IMR-90 (cell line): ENCODE measurements around the gene RAB4B. TPM values are rescaled to one million over a fixed set of nuclear protein-coding genes. Genes with fewer than 3 reads are reported as not detected.
"Not testable (repeated sequence)": the region's sequence is repeated elsewhere in the genome, so short reads cannot be mapped to it uniquely, and the experiment has no call there.

Experiments
- ATAC-seq: fragments of 200-7000 bp; cut with Tn5 transposase; 2 replicates; pipeline ENCODE4 v1.9.1; 2020; ENCODE audit warnings: low read depth, mild to moderate bottlenecking, moderate library complexity
- BruUV-seq: library from RNA; stranded (reverse); fragments of 400-500 nt; replicated peaks from 2 replicates; lab custom pipeline; 2021; lab: Mats Ljungman, UMichigan
- CTCF ChIA-PET: fragments of 300-600 bp; formaldehyde crosslinking; extraction: SDS; loops from one replicate; lab custom pipeline; 2021; ENCODE audit warnings: antibody characterized with exemption; lab: Yijun Ruan, JAX
- POLR2A ChIA-PET: fragments of 300-600 bp; sonication (Branson Sonifier 250); formaldehyde crosslinking; loops from one replicate; lab custom pipeline; 2022; ENCODE audit warnings: antibody characterized with exemption; ENCODE audit not compliant: unreplicated experiment; lab: Charles Lee
- DNase-seq: peaks from one replicate; pipeline ENCODE4 v3.0.0; 2013
- H2AFZ ChIP-seq: replicated peaks from 2 replicates; pipeline ENCODE3; 2013; ENCODE audit warnings: low read length, mild to moderate bottlenecking; ENCODE audit not compliant: poor library complexity
- H2AK5ac ChIP-seq: 2 replicates; pipeline ENCODE4 v1.6.1; 2013; ENCODE audit warnings: low read depth, low read length, inconsistent platforms
- H2AK9ac ChIP-seq: replicated peaks from 2 replicates; pipeline ENCODE3; 2013; ENCODE audit warnings: mild to moderate bottlenecking, low read depth, low read length, moderate library complexity; ENCODE audit not compliant: poor library complexity
- H2BK120ac ChIP-seq: 2 replicates; pipeline ENCODE4 v1.6.1; 2013; ENCODE audit warnings: low read depth, low read length, inconsistent platforms
- H2BK15ac ChIP-seq: 3 replicates; pipeline ENCODE4 v1.6.1; 2013; ENCODE audit warnings: low read depth, low read length, inconsistent platforms
- H2BK20ac ChIP-seq: 2 replicates; pipeline ENCODE4 v1.6.1; 2013; ENCODE audit warnings: low read depth, mild to moderate bottlenecking, inconsistent platforms, low read length, moderate library complexity
- H2BK5ac ChIP-seq: 2 replicates; pipeline ENCODE4 v1.6.1; 2013; ENCODE audit warnings: mild to moderate bottlenecking, low read depth, low read length, inconsistent platforms; ENCODE audit not compliant: poor library complexity, severe bottlenecking
- H3K14ac ChIP-seq: replicated peaks from 2 replicates; pipeline ENCODE4 v1.6.1; 2013; ENCODE audit warnings: low read depth, low read length, inconsistent platforms
- H3K18ac ChIP-seq: 2 replicates; pipeline ENCODE4 v1.6.1; 2013; ENCODE audit warnings: low read depth, low read length, control low read depth
- H3K23ac ChIP-seq: 2 replicates; pipeline ENCODE4 v1.6.1; 2013; ENCODE audit warnings: low read depth, low read length, inconsistent platforms
- H3K27ac ChIP-seq: 2 replicates; pipeline ENCODE4 v1.5.1; 2013; ENCODE audit warnings: mild to moderate bottlenecking, control low read depth, low read length; ENCODE audit not compliant: insufficient read depth
- H3K27me3 ChIP-seq: 2 replicates; pipeline ENCODE4 v1.6.1; 2013; ENCODE audit warnings: low read length; ENCODE audit not compliant: control insufficient read depth, insufficient read depth
- H3K36me3 ChIP-seq: 2 replicates; pipeline ENCODE4 v1.6.1; 2013; ENCODE audit warnings: low read length, mixed read lengths; ENCODE audit not compliant: control insufficient read depth, insufficient read depth
- H3K4ac ChIP-seq: 2 replicates; pipeline ENCODE4 v1.6.1; 2013; ENCODE audit warnings: low read depth, low read length, inconsistent platforms
- H3K4me1 ChIP-seq: 2 replicates; pipeline ENCODE4 v1.6.1; 2013; ENCODE audit warnings: low read length, mixed read lengths; ENCODE audit not compliant: control insufficient read depth, insufficient read depth
- H3K4me2 ChIP-seq: 2 replicates; pipeline ENCODE4 v1.6.1; 2013; ENCODE audit warnings: low read depth, mild to moderate bottlenecking, control low read depth, low read length, moderate library complexity
- H3K4me3 ChIP-seq: 2 replicates; pipeline ENCODE4 v1.5.1; 2013; ENCODE audit warnings: low read depth, mild to moderate bottlenecking, control low read depth, low read length, moderate library complexity; ENCODE audit not compliant: insufficient read depth
- H3K56ac ChIP-seq: 2 replicates; pipeline ENCODE4 v1.6.1; 2013; ENCODE audit warnings: low read length, inconsistent platforms; ENCODE audit not compliant: insufficient read depth; ENCODE audit errors: extremely low read depth
- H3K79me1 ChIP-seq, 2 experiments: 2 replicates each; pipeline ENCODE4 v1.6.1; 2013; ENCODE audit warnings: low read length in 2 of 2, inconsistent platforms in 1 of 2, low read depth in 1 of 2
- H3K9ac ChIP-seq: 2 replicates; pipeline ENCODE4 v1.6.1; 2013; ENCODE audit warnings: low read depth, low read length, control low read depth
- H3K9me1 ChIP-seq: 2 replicates; pipeline ENCODE4 v1.6.1; 2013; ENCODE audit warnings: low read length, inconsistent platforms; ENCODE audit not compliant: insufficient read depth
- H3K9me3 ChIP-seq: 2 replicates; pipeline ENCODE4 v1.6.1; 2013; ENCODE audit warnings: low read length; ENCODE audit not compliant: control insufficient read depth, insufficient read depth
- H4K20me1 ChIP-seq: 2 replicates; pipeline ENCODE4 v1.6.1; 2013; ENCODE audit warnings: low read length, inconsistent platforms; ENCODE audit not compliant: insufficient read depth
- H4K5ac ChIP-seq: 2 replicates; pipeline ENCODE4 v1.6.1; 2013; ENCODE audit warnings: mild to moderate bottlenecking, low read depth, low read length, control low read depth
- H4K8ac ChIP-seq, 2 experiments: 2 replicates each; pipeline ENCODE4 v1.6.1; 2013; ENCODE audit warnings: low read depth in 2 of 2, low read length in 2 of 2, control low read depth in 1 of 2, inconsistent platforms in 1 of 2
- H4K91ac ChIP-seq: 2 replicates; pipeline ENCODE4 v1.6.1; 2013; ENCODE audit warnings: low read depth, low read length, inconsistent platforms; ENCODE audit not compliant: insufficient read depth
- FOS ChIP-seq: fragments of 150-350 bp; IDR thresholded peaks from 2 replicates; pipeline ENCODE4 v1.6.1; 2016; ENCODE audit warnings: low read depth, low read length
- MAFK ChIP-seq: IDR thresholded peaks from 2 replicates; pipeline ENCODE4 v1.6.1; 2012; ENCODE audit warnings: low read depth, low read length, improper control_type of control experiment
- MXI1 ChIP-seq: IDR thresholded peaks from 2 replicates; pipeline ENCODE4 v1.6.1; 2012; ENCODE audit warnings: low read depth, mild to moderate bottlenecking, low read length, moderate library complexity, borderline replicate concordance
- POLR2A ChIP-seq: IDR thresholded peaks from 2 replicates; pipeline ENCODE4 v1.6.1; 2012; ENCODE audit warnings: mild to moderate bottlenecking, low read depth, low read length
- RCOR1 ChIP-seq: IDR thresholded peaks from 2 replicates; pipeline ENCODE4 v1.6.1; 2012; ENCODE audit warnings: mild to moderate bottlenecking, low read length, improper control_type of control experiment; ENCODE audit not compliant: insufficient replicate concordance
- WGBS, 2 experiments: methylation state at CpG; one replicate each; pipeline versions ENCODE4 v1.1.5 to v1.1.7; 2013; ENCODE audit warnings: missing lambda C conversion rate in 2 of 2; ENCODE audit not compliant: insufficient read length in 1 of 2; ENCODE audit errors: extremely low coverage in 2 of 2; 5-methylcytosine and 5-hydroxymethylcytosine counted together
- dilution Hi-C: fragments of 300-500 bp; cut with HindIII; formaldehyde crosslinking; loops from one replicate; pipeline ENCODE4 v1.14.3; 2018; ENCODE audit warnings: low sequenced_read_pairs; ENCODE audit not compliant: unreplicated experiment
- in situ Hi-C: fragments of 300-500 bp; cut with MboI; formaldehyde crosslinking; loops from 3 replicates; pipeline ENCODE4 v1.14.3; 2019; ENCODE audit warnings: low sequenced_read_pairs, inconsistent platforms, mixed read lengths
- intact Hi-C: fragments of 100-400 bp; cut with micrococcal nuclease; formaldehyde crosslinking; loops from 2 replicates; pipeline ENCODE4 v1.10.0; 2022
- polyA plus RNA-seq, 3 experiments: library from polyadenylated mRNA; depleted of rRNA; stranded (reverse); fragments of >200 nt; gene quantifications; 2 replicates each; pipeline ENCODE4 v1.2.3, GENCODE V29; 2012; ENCODE audit warnings: low replicate concordance in 1 of 3
- total RNA-seq: library from RNA; depleted of rRNA; stranded (reverse); fragments of >200 nt; gene quantifications from 2 replicates; pipeline ENCODE4 v1.2.3, GENCODE V29; 2012

Gene RAB4B
- total and polyA plus RNA-seq, 2 of the 4 experiments (the other 2 are of a cell fraction), result 7.9 to 21.4 TPM

DNA sequence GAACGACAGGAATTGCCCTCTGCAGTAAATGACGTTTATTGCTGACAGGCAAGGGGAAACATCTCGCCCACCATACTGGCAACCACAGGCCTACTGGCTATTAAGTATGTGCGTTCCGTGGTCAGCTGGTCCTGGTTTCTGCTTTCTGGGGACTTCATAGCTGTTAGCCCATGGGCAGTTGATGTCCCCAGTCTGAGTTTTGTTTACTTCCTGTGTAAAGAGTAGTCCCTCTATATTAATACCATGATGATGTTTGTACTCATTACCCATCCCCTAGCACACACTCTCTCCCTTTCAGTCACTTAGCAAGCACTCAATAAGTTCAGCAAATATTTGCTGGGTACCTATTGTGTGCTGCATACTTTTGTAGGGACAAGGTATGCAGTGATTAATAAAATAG is 9.2 kb upstream of the RAB4B start:
- Histone ChIP-seq H3K27me3 (no peaks in the 10 kb centered on the region), H3K18ac (no peak overlapping the region), H2AK5ac (no peak overlapping the region), H3K9me1 (peaks cover 4% of the 10 kb centered on the region), H2BK5ac (no peak overlapping the region), H3K4ac (no peak overlapping the region), H4K91ac (no peak overlapping the region; the same call in 1 of the 2 replicates), H3K9me3 (peaks cover 2% of the 10 kb centered on the region; the same call in 1 of the 2 replicates), H3K4me3 (no peak overlapping the region), H3K4me2 (no peak overlapping the region), H4K20me1 (no peaks in the 10 kb centered on the region; the same call in 1 of the 2 replicates), H2AK9ac (peak overlapping the region; percentile 65), H3K4me1 (no peaks in the 10 kb centered on the region), H3K79me1 (0 out of 4 replicates have a peak, but pooled peaks cover 2 to 5% of the 10 kb centered on the region in 2 experiments), H2BK20ac (no peak overlapping the region), H3K36me3 (peaks cover 27% of the 10 kb centered on the region), H2BK120ac (no peak overlapping the region), H3K23ac (no peak overlapping the region), H2BK15ac (no peak overlapping the region), H3K9ac (no peak overlapping the region), H4K8ac (no peak overlapping the region), H3K56ac (no peak overlapping the region), H4K5ac (no peak overlapping the region), H3K27ac (no peak overlapping the region), H3K14ac (no peak overlapping the region), H2AFZ (no peak overlapping the region)
- in situ Hi-C loops (no loop called here), dilution Hi-C loops (no loop called here), intact Hi-C loops (no loop called here)
- ChIA-PET POLR2A (no interaction called here), CTCF (no interaction called here)
- WGBS, 2 experiments, result no CpG with 5 or more reads among the region's 5 CpGs
- BruUV-seq, result no TSS peak
- DNase-seq (no peak), ATAC-seq (no peak)
- no peak for TF ChIP-seq RCOR1
- TF ChIP-seq POLR2A, result no peak
- TF ChIP-seq FOS, result no peak
- TF ChIP-seq MAFK, result no peak
- TF ChIP-seq MXI1, result no peak

GRCh38 chr19:40771101-40771862 is 6.8 kb upstream of the RAB4B start:
- H3K18ac ChIP-seq, H3K9ac ChIP-seq, dilution Hi-C loops, H3K4me2 ChIP-seq, BruUV-seq, H4K20me1 ChIP-seq, H3K27me3 ChIP-seq, H3K9me1 ChIP-seq, H3K4me3 ChIP-seq, H3K14ac ChIP-seq, H3K56ac ChIP-seq, ATAC-seq, in situ Hi-C loops, H3K79me1 ChIP-seq, H3K36me3 ChIP-seq, intact Hi-C loops, H4K5ac ChIP-seq, H2AK5ac ChIP-seq, H3K4me1 ChIP-seq, H3K23ac ChIP-seq, H2BK120ac ChIP-seq, H4K8ac ChIP-seq, H2BK15ac ChIP-seq, H2BK20ac ChIP-seq, H3K4ac ChIP-seq, POLR2A ChIA-PET, H2BK5ac ChIP-seq, H2AK9ac ChIP-seq, H3K9me3 ChIP-seq, H3K27ac ChIP-seq, DNase-seq, H4K91ac ChIP-seq, H2AFZ ChIP-seq: not testable (repeated sequence)
- 100% methylated on average over 1 of the region's 10 CpGs; no CpG with 5 or more reads in 1 of the 2 experiments for WGBS, 2 experiments
- CTCF ChIA-PET, result interaction anchor here (0.6 kb wide), 1 partner anchor 45 kb away, joined by 3 read pairs; no protein-coding TSS in a partner anchor
